ENCODE results near the gene THBS1.

DNA sequence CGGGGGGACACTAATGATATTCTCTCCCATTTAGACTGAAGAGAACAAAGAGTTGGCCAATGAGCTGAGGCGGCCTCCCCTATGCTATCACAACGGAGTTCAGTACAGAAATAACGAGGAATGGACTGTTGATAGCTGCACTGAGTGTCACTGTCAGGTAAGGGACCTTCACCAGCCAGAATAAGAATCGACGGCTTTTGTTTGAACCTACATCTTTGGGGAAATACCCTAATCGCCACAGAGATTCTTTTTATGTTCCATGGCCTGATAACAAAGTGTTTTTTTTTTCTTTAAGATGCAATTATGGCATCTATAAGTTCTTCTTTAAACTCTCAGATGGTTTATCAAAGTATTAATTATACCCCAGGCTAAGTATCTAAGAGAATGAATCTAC, 3.4 kb downstream of the THBS1 start:
- no peak for TF ChIP-seq EZH2 (IDR thresholded peaks at IDR 0.05)
- TF ChIP-seq POLR2AphosphoS5 (IDR thresholded peaks at IDR 0.05; ENCODE audit: borderline replicate concordance, low read depth, low read length): no peak
- no peak for TF ChIP-seq FOXP2 (optimal IDR thresholded peaks at IDR 0.05; ENCODE audit: control extremely low read depth, extremely low read length, insufficient read depth)
